Left lung (tissue), 10 donors: ENCODE results near the gene NCBP1. TPM values are rescaled to one million over a fixed set of nuclear protein-coding genes. Genes with fewer than 3 reads are reported as not detected.
"Not testable (repeated sequence)": the region's sequence is repeated elsewhere in the genome, so short reads cannot be mapped to it uniquely, and the experiment has no call there.

Source experiments
- ATAC-seq: fragments of 200-7000 bp; cut with Tn5 transposase; one replicate; pipeline ENCODE4 v1.9.1; 2020; ENCODE audit warnings: moderate library complexity
- DNase-seq, 4 donors: peaks; one replicate each; pipeline ENCODE4 v3.0.0-alpha.2; 2013 to 2020
- H3K27ac ChIP-seq, 2 donors: fragments of 200-600 bp; sonication (generic) in 1 of 2; one replicate each; pipeline versions ENCODE4 v1.5.0 to v1.8.0; 2020 to 2021
- H3K27me3 ChIP-seq, 2 donors: fragments of 200-600 bp; sonication (generic) in 1 of 2; one replicate each; pipeline versions ENCODE4 v1.5.0 to v1.8.0; 2020 to 2021
- H3K36me3 ChIP-seq, 2 donors: fragments of 200-600 bp; sonication (generic) in 1 of 2; one replicate each; pipeline versions ENCODE4 v1.5.0 to v1.8.0; 2020 to 2021
- H3K4me1 ChIP-seq, 2 donors: fragments of 200-600 bp; one replicate each; pipeline ENCODE4 v1.8.0; 2021
- H3K4me3 ChIP-seq, 2 donors: fragments of 200-600 bp; sonication (generic) in 1 of 2; one replicate each; pipeline versions ENCODE4 v1.5.0 to v1.8.0; 2020 to 2021; ENCODE audit warnings: mild to moderate bottlenecking in 1 of 2
- H3K9me3 ChIP-seq, 2 donors: fragments of 200-600 bp; sonication (generic) in 1 of 2; one replicate each; pipeline versions ENCODE4 v1.5.0 to v1.8.0; 2020 to 2021
- CTCF ChIP-seq, 2 donors: fragments of 200-600 bp; sonication (generic) in 1 of 2; IDR thresholded peaks; one replicate each; pipeline versions ENCODE4 v1.5.0 to v1.8.0; 2021; ENCODE audit warnings: antibody characterized with exemption in 2 of 2
- intact Hi-C, 2 donors: fragments of 100-400 bp; cut with DNase I; formaldehyde crosslinking; loops; one replicate each; pipeline versions ENCODE4 v1.11.2 to v1.14.2; 2022
- polyA plus RNA-seq, 6 donors: library from polyadenylated mRNA; unstranded; fragments of 120-200 nt; gene quantifications; one replicate each; pipeline ENCODE4 v1.2.1, GENCODE V29; 2013; ENCODE audit not compliant: insufficient read length in 6 of 6
- total RNA-seq, 2 donors: library from RNA; stranded (reverse); fragmentation: NEBNext Ultra II Directional; extraction: Animal tissue kit (Norgen Biotek cat#: 25700); gene quantifications; one replicate each; pipeline ENCODE4 v1.2.1, GENCODE V29; 2021
- donor health status: DM: no; HTN: yes; CAD: no.
- donor health status: DM: no; HTN: no; CAD: no.

Gene NCBP1
- total and polyA plus RNA-seq, 8 donors: 28.7 to 54.2 (median 49.1) TPM

- ATAC-seq (peak; percentile 98), DNase-seq (peak; percentile 94 to 100 (median 98))
- Histone ChIP-seq H3K27me3 (peaks cover 0 to 7% of the 10 kb centered on the region in 2 donors), H3K27ac (peak within 1 kb of the TSS; percentile 88 to 91), H3K4me3 (peak within 1 kb of the TSS; percentile 72 to 87), H3K4me1 (peaks cover 13 to 34% of the 10 kb centered on the region in 2 donors), H3K36me3 (peaks cover 0 to 5% of the 10 kb centered on the region in 2 donors), H3K9me3 (no peaks in the 10 kb centered on the region)
- intact Hi-C loops: no loop called here
- TF ChIP-seq CTCF (IDR thresholded peaks at IDR 0.05): peak in 1 of 2 donors; percentile 29
Observed at GRCh38 chr9:97696803-97697601, 63.4 kb downstream of the NCBP1 start, which contains the start of gene XPA. Gene XPA, minus strand, starts transcription at chr9:97697340. Its CDS starts 48 bp downstream, at chr9:97697292.

- peaks cover 13 to 34% of the 10 kb centered on the region in 2 donors for H3K4me1 ChIP-seq
- H3K9me3 ChIP-seq: no peaks in the 10 kb centered on the region
- DNase-seq (no peak), ATAC-seq (no peak)
- H3K4me3 ChIP-seq: peak overlapping the region in 1 of 2 donors; percentile 87
- peaks cover 0 to 7% of the 10 kb centered on the region in 2 donors for H3K27me3 ChIP-seq
- no peak for TF ChIP-seq CTCF (IDR thresholded peaks at IDR 0.05)
- H3K27ac ChIP-seq: peak overlapping the region in 1 of 2 donors; percentile 91
- H3K36me3 ChIP-seq: no peaks in the 10 kb centered on the region
- intact Hi-C loops: no loop called here
Observed at GRCh38 chr9:97697837-97698236, 64.2 kb downstream of the NCBP1 start.

GRCh38 chr9:97698865-97699264 is 65.2 kb downstream of the NCBP1 start:
- Histone ChIP-seq H3K4me1 (peaks cover 13 to 33% of the 10 kb centered on the region in 2 donors), H3K27me3 (peaks cover 0 to 7% of the 10 kb centered on the region in 2 donors), H3K4me3 (no peak overlapping the region), H3K27ac (no peak overlapping the region), H3K36me3 (no peaks in the 10 kb centered on the region), H3K9me3 (no peaks in the 10 kb centered on the region)
- TF ChIP-seq CTCF (IDR thresholded peaks at IDR 0.05): no peak
- intact Hi-C loops: no loop called here
- DNase-seq: peak in 1 of 4 donors; percentile 68
- no peak for ATAC-seq

GRCh38 chr9:97699281-97699680 is 65.7 kb downstream of the NCBP1 start:
- H3K27ac ChIP-seq, intact Hi-C loops, ATAC-seq, H3K27me3 ChIP-seq, H3K36me3 ChIP-seq, DNase-seq, H3K4me3 ChIP-seq, H3K9me3 ChIP-seq: not testable (repeated sequence)
- peaks cover 13 to 28% of the 10 kb centered on the region in 2 donors for H3K4me1 ChIP-seq

GRCh38 chr9:97699824-97700223 is 66.2 kb downstream of the NCBP1 start:
- ATAC-seq, H3K4me3 ChIP-seq, H3K9me3 ChIP-seq, H3K27ac ChIP-seq, intact Hi-C loops, H3K27me3 ChIP-seq, DNase-seq, H3K36me3 ChIP-seq: not testable (repeated sequence)
- H3K4me1 ChIP-seq: peaks cover 13 to 23% of the 10 kb centered on the region in 2 donors
